ENCODE data around the gene SMAD7. TPM values are rescaled to one million over a fixed set of nuclear protein-coding genes. Genes with fewer than 3 reads are reported as not detected.

Gene SMAD7
- total RNA-seq, 2 donors from 2014 or later = 80.8 to 107 TPM

DNA sequence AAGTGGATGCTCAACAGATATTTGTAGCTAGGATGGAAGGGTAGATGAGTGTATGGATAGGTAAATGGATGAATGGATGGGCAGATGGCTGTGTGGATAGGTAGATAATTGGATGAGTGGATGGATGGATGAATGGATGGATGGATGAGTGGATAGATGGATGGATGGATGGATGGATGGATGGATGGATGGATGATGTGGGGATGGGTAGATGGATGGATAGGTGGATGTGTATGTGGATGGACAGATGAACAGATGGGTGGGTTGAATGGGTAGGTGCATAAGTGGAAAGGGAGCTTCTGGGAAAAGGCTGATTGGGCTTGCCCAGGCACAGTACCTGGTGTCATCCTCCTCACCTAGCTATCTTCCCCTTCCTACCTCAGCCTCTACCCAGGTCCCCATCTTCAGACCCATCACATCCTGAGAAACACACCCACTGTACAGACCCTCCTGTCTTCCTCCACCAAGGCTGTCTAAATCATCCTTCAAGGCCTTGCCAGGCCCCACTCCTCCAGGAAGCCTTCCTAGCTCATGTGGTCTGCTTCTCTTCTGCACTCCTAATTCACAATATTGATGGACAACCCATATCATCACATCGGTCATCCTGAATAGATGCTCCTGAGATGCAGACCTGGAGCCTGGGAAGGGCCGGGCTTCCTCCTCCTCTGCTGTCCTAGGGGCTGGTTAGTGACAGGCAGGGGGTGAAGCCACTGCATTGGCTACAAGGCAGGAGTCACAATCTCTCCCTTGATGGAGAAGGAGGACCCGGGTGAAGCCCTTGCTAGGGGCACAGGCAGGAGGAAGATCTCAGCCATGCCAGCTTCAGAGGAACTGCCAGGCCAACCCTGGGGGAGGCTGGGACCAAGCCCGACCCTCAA, 49.4 kb downstream of the SMAD7 start:
- no peaks in the 10 kb centered on the region for H3K36me3 ChIP-seq
- ATAC-seq (ENCODE audit: insufficient number of reproducible peaks, low FRiP score, low read depth) = no peak
- H3K27me3 ChIP-seq (replicated peaks; ENCODE audit: insufficient read depth) = no peaks in the 10 kb centered on the region
- no peak for DNase-seq (ENCODE audit: low spot score)
- no peaks in the 10 kb centered on the region for H3K9me3 ChIP-seq
- H3K4me3 ChIP-seq = no peak overlapping the region
- TF ChIP-seq, protein P1, sequence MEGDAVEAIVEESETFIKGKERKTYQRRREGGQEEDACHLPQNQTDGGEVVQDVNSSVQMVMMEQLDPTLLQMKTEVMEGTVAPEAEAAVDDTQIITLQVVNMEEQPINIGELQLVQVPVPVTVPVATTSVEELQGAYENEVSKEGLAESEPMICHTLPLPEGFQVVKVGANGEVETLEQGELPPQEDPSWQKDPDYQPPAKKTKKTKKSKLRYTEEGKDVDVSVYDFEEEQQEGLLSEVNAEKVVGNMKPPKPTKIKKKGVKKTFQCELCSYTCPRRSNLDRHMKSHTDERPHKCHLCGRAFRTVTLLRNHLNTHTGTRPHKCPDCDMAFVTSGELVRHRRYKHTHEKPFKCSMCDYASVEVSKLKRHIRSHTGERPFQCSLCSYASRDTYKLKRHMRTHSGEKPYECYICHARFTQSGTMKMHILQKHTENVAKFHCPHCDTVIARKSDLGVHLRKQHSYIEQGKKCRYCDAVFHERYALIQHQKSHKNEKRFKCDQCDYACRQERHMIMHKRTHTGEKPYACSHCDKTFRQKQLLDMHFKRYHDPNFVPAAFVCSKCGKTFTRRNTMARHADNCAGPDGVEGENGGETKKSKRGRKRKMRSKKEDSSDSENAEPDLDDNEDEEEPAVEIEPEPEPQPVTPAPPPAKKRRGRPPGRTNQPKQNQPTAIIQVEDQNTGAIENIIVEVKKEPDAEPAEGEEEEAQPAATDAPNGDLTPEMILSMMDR (IDR thresholded peaks at IDR 0.05) = no peak
- H3K4me1 ChIP-seq (ENCODE audit: control insufficient read depth in 1 of 2, low read depth in 2 of 2) = peaks cover 27 to 45% of the 10 kb centered on the region in 2 donors
- H3K27ac ChIP-seq = peak overlapping the region; percentile 96 to 98

DNA sequence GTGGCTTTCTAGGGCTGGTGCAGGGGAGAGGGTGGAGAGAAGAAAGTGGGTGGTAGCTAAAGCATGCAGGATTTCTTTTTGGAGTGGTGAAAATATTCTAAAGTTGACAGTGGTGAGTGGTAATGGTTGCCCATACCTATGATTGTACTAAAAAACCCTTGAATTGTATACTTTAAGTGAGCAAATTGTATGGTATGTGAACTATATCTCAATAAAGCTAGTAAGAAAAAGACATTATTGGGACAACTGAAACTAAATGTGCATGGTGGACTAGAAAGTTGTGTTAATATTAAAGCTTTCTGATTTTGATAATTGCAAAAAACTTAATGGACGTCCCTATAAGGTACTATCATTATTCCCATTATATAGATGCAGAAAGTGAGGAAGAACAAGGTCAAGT, 50.3 kb downstream of the SMAD7 start:
- Histone ChIP-seq H3K4me3 (no peak overlapping the region), H3K27me3 (replicated peaks; ENCODE audit: insufficient read depth) (no peaks in the 10 kb centered on the region), H3K36me3 (no peaks in the 10 kb centered on the region), H3K4me1 (ENCODE audit: control insufficient read depth in 1 of 2, low read depth in 2 of 2) (peaks cover 27 to 52% of the 10 kb centered on the region in 2 donors), H3K27ac (peak overlapping the region in 1 of 2 donors; percentile 98), H3K9me3 (no peaks in the 10 kb centered on the region)
- TF ChIP-seq, protein P1 (IDR thresholded peaks at IDR 0.05) = no peak
- DNase-seq (ENCODE audit: low spot score) (no peak), ATAC-seq (ENCODE audit: insufficient number of reproducible peaks, low FRiP score, low read depth) (no peak)

DNA sequence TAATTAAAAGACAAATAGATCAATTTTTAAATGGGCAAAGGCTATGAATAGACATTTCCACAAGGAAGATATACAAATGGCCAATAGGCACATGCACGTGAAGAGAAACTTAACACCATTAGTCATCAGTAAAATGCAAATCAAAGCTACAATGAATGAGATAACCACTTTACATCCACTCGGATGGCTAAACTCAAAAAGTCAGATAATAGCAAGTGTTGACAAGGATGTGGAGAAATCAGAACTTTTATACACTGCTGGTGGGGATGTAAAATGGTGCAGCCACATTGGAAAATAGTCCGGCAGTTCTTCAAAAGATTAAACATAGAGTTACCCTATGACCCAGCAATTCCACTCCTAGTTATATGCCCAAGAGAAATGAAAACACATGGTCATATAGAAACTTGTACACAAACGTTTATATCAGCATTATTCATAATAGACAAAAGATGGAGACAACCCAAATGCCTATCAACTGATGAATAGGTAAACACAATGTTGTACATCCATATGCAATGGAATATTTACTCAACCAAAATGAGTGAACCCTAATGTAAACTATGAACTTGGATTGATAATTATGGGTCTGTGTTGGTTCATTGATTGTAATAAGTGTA, 51.1 kb downstream of the SMAD7 start:
- no peak for ATAC-seq (ENCODE audit: insufficient number of reproducible peaks, low FRiP score, low read depth)
- TF ChIP-seq, protein P1 (IDR thresholded peaks at IDR 0.05) = no peak
- DNase-seq (ENCODE audit: low spot score) = no peak
- Histone ChIP-seq H3K9me3 (no peaks in the 10 kb centered on the region), H3K4me3 (no peak overlapping the region), H3K27me3 (replicated peaks; ENCODE audit: insufficient read depth) (no peaks in the 10 kb centered on the region), H3K27ac (no peak overlapping the region), H3K36me3 (no peaks in the 10 kb centered on the region), H3K4me1 (ENCODE audit: control insufficient read depth in 1 of 2, low read depth in 2 of 2) (peaks cover 30 to 59% of the 10 kb centered on the region in 2 donors)

DNA sequence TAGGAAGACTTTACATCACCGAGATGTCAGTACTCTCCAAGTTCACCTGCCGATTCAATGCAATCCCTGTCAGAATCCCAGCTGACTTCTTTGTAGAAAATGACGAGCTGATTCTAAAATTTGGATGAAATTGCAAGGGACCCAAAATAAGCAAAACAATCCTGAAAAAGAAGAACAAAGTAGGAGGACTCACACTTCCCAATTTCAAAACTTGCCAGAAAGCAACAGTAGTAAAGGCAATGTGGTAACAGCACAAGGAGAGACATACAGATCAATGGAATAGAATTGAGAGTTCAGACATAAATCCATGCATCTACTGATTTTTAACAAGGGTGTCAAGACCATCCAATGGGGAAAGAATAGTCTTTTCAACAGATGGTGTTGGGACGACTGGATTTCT, 52.2 kb downstream of the SMAD7 start:
- Histone ChIP-seq H3K9me3 (no peaks in the 10 kb centered on the region), H3K27me3 (replicated peaks; ENCODE audit: insufficient read depth) (no peaks in the 10 kb centered on the region), H3K4me3 (no peak overlapping the region), H3K4me1 (ENCODE audit: control insufficient read depth in 1 of 2, low read depth in 2 of 2) (peaks cover 26 to 55% of the 10 kb centered on the region in 2 donors), H3K36me3 (no peaks in the 10 kb centered on the region), H3K27ac (no peak overlapping the region)
- DNase-seq (ENCODE audit: low spot score) (no peak), ATAC-seq (ENCODE audit: insufficient number of reproducible peaks, low FRiP score, low read depth) (no peak)
- TF ChIP-seq, protein P1 (IDR thresholded peaks at IDR 0.05) = no peak

DNA sequence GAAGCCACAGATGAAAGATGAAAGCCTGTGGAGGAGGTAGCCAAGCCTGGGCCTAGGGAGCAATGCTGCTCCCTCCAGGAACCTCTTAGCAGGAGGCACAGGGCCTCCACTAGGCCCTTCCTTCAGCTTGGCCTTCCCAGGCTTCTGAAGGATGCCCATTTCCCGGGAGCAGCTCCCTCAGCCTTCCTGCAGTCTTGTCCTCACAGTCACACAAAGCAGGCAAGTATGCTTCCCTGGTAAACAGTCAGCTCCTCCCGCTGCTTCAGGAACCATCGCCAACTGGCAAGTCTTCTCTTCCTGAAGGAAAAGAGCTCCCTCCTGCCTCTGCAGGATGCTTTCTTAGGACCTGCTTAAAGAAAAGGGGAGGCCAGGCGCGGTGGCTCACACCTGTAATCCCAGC, 53.2 kb downstream of the SMAD7 start:
- TF ChIP-seq, protein P1 (IDR thresholded peaks at IDR 0.05) = no peak
- DNase-seq (ENCODE audit: low spot score) = no peak
- Histone ChIP-seq H3K27ac (peak overlapping the region; percentile 70 to 71), H3K4me3 (no peak overlapping the region), H3K36me3 (no peaks in the 10 kb centered on the region), H3K4me1 (ENCODE audit: control insufficient read depth in 1 of 2, low read depth in 2 of 2) (peaks cover 18 to 55% of the 10 kb centered on the region in 2 donors), H3K27me3 (replicated peaks; ENCODE audit: insufficient read depth) (no peaks in the 10 kb centered on the region), H3K9me3 (no peaks in the 10 kb centered on the region)
- ATAC-seq (ENCODE audit: insufficient number of reproducible peaks, low FRiP score, low read depth) = no peak

All from thoracic aorta (tissue), 2 donors.